HUES48 (cell line): ENCODE data around the gene HCK.
"Not testable (repeated sequence)": the region's sequence is repeated elsewhere in the genome, so short reads cannot be mapped to it uniquely, and the experiment has no call there.

ENCODE experiments used
- H3K27ac ChIP-seq: one replicate; pipeline ENCODE4 v1.7.0; 2013; ENCODE audit warnings: low read depth, low read length, inconsistent platforms
- H3K27me3 ChIP-seq: 2 replicates; pipeline ENCODE4 v1.6.1; 2013; ENCODE audit warnings: mild to moderate bottlenecking, low read length; ENCODE audit not compliant: control insufficient read depth, insufficient read depth
- H3K36me3 ChIP-seq: 2 replicates; pipeline ENCODE4 v1.6.1; 2013; ENCODE audit warnings: low read length; ENCODE audit not compliant: control insufficient read depth, insufficient read depth
- H3K4me1 ChIP-seq: 2 replicates; pipeline ENCODE4 v1.6.1; 2013; ENCODE audit warnings: mild to moderate bottlenecking, low read length; ENCODE audit not compliant: control insufficient read depth, insufficient read depth
- H3K4me3 ChIP-seq: 2 replicates; pipeline ENCODE4 v1.5.1; 2013; ENCODE audit warnings: mild to moderate bottlenecking, low read depth, low read length
- H3K9ac ChIP-seq: 2 replicates; pipeline ENCODE4 v1.6.1; 2013; ENCODE audit warnings: mild to moderate bottlenecking, low read depth, low read length, moderate library complexity
- H3K9me3 ChIP-seq: 2 replicates; pipeline ENCODE4 v1.6.1; 2013; ENCODE audit warnings: low read length; ENCODE audit not compliant: control insufficient read depth, insufficient read depth

The HCK gene

DNA sequence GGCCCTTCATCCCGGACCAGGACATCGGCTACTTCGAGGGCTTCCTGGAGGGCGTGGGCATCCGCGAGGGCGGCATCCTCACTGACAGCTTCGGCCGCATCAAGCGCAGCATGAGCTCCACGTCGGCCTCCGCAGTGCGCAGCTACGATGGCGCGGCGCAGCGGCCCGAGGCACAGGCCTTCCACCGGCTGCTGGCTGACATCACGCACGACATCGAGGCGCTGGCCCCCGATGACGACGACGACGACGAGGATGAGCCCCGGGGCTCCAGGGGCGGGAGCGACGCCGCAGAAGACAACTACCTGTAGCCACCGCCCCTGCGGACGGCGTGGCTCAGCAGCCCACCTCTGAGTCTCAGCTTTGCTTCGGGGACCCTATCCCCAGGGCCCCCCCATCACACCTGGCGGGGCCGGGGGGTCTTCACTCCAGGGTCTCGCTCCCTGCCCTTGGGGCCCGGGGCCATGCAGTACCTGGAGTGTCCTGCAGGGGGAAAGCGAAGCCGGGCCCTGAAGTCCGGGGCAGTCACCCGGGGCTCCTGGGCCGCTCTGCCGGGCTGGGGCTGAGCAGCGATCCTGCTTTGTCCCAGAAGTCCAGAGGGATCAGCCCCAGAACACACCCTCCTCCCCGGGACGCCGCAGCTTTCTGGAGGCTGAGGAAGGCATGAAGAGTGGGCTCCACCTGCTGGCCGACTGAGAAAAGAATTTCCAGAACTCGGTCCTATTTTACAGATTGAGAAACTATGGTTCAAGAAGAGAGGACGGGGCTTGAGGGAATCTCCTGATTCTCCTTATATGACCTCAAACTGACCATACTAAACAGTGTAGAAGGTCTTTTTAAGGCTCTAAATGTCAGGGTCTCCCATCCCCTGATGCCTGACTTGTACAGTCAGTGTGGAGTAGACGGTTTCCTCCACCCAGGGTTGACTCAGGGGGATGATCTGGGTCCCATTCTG is 20.8 kb upstream of the HCK start:
- peaks cover 3% of the 10 kb centered on the region; the same call in 1 of the 2 replicates for H3K27me3 ChIP-seq
- H3K27ac ChIP-seq = no peak overlapping the region
- peaks cover 2% of the 10 kb centered on the region; the same call in 1 of the 2 replicates for H3K4me1 ChIP-seq
- H3K36me3 ChIP-seq = peaks cover 3% of the 10 kb centered on the region; the same call in 1 of the 2 replicates
- no peaks in the 10 kb centered on the region for H3K9me3 ChIP-seq
- H3K4me3 ChIP-seq = 0 out of 2 replicates have a peak overlapping the region, but pooled peaks have one; percentile 2
- H3K9ac ChIP-seq = no peak overlapping the region

DNA sequence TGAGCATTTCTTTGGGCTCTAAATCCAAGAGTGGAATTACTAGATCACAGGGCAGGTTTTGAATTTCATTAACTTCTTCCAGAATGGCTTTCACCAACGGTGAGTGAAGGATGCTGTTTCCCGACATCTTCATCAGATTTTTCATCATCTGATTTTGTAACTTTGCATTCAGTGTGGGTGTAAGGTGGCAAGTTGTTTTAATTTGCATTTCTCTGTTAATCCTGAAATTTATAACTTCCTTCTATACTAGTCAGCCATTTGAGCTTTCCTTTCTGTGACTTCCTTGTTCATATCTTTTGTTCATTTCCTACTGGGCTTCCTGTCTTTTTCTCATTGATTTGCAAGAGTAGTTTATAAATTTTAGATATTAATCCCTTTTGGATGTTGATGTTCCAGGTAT is 18.7 kb upstream of the HCK start:
- Histone ChIP-seq H3K4me3 (no peak overlapping the region), H3K4me1 (peaks cover 2% of the 10 kb centered on the region; the same call in 1 of the 2 replicates), H3K9me3 (no peaks in the 10 kb centered on the region), H3K9ac (no peak overlapping the region), H3K36me3 (peaks cover 3% of the 10 kb centered on the region; the same call in 1 of the 2 replicates), H3K27me3 (peaks cover 3% of the 10 kb centered on the region; the same call in 1 of the 2 replicates), H3K27ac (no peak overlapping the region)

DNA sequence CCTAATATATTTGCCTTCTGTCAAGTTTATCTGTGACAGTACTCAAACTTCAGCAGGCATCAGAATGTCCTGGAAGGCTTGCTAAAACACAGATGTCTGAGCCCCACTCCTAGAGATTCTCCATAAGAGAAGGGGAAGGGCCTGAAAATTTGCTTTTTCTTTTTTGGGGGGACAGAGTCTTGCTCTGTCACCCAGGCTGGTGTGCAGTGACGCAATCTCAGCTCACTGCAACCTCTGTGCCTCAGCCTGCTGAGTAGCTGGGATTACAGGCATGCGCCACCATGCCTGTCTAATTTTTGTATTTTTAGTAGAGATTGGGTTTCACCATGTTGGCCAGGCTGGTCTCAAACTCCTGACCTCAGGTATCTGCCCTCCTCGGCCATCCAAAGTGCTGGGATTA is 18.3 kb upstream of the HCK start:
- H3K27ac ChIP-seq, H3K36me3 ChIP-seq, H3K27me3 ChIP-seq, H3K9ac ChIP-seq, H3K4me3 ChIP-seq, H3K4me1 ChIP-seq, H3K9me3 ChIP-seq: not testable (repeated sequence)

DNA sequence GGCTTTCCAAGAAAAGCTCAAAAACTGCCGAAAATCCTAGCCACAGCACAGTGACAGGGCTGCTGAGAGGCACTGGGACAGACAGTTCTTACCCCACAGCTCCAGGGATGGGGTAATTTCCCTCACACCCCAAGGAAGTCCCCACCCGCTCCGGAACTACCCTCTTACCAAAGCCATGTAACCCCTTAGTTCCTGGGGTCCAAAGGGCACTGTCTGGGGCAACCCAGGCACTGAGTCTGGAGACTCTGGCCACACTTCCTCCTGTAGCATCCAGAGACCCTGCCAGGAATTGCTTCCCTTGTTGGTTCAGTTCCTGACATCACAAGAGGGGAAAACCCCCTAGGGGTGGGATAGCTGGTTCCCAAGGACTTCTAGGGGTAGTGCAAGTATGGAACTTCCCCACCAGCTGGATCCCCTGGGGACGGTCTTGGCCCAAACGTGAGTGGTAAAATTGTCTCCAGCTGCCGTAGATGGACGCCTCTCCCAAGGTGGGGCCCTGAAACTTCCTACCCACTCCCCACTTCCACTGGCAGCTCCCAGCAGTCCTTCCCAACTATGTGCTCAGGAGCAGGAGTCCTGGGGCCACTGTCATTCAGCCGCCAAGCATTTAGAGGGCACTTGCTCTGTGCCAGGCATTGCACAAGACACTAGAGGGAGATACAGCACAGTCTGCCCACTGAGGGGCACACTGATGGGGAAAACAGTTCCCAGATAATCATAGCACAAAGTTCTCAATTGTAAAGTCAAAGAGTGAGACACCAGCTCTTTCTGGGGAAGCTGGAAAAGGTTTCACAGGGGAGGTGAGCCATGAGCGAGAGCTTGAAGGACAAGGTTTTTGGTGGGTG is 17.2 kb upstream of the HCK start:
- Histone ChIP-seq H3K27ac (no peak overlapping the region), H3K9ac (no peak overlapping the region), H3K27me3 (peaks cover 3% of the 10 kb centered on the region; the same call in 1 of the 2 replicates), H3K9me3 (no peaks in the 10 kb centered on the region), H3K4me3 (no peak overlapping the region), H3K4me1 (peaks cover 3% of the 10 kb centered on the region; the same call in 1 of the 2 replicates), H3K36me3 (no peaks in the 10 kb centered on the region)

DNA sequence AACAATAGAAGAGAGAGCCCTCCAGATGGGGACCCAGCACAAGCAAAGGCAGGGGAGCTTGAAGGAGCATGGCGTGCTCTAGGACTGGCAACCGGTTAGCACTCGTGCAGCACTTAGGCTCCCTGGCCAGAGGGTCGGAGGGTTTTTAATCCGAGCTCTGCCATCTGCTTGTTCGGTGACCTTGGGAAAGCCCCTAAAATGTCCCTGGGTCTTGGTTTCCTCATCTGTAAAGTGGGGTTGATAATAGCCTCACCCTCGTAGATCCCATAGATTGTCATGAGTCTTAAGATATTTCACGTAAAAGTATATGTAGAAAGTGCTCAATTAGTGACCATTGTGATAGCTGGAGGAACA is 16.6 kb upstream of the HCK start:
- no peaks in the 10 kb centered on the region for H3K36me3 ChIP-seq
- no peak overlapping the region for H3K9ac ChIP-seq
- no peak overlapping the region for H3K4me3 ChIP-seq
- H3K9me3 ChIP-seq = no peaks in the 10 kb centered on the region
- H3K27me3 ChIP-seq = peaks cover 3% of the 10 kb centered on the region; the same call in 1 of the 2 replicates
- H3K27ac ChIP-seq = no peak overlapping the region
- H3K4me1 ChIP-seq = peaks cover 8% of the 10 kb centered on the region; the same call in 1 of the 2 replicates

DNA sequence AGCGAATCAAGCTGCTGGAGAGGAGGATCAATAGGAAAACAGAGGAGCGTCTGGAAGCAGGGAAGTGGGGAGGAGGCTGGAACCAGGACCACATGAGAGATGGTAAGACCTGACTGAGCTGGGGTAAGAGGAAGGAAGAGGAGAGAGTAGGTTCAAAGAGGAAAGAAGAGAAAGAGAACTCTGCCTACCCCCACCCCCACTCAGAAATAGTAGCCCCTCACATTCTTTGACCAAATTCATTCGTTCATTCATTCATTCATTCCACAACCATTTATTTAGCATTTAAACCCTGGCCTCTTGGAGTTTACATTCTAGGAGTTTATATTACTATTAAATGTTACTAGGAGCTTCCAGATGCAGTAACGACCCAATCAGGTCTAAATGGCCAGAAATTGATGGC is 15.8 kb upstream of the HCK start:
- H3K36me3 ChIP-seq = no peaks in the 10 kb centered on the region
- no peak overlapping the region for H3K27ac ChIP-seq
- H3K9me3 ChIP-seq = no peaks in the 10 kb centered on the region
- 0 out of 2 replicates have a peak, but pooled peaks cover 10% of the 10 kb centered on the region for H3K4me1 ChIP-seq
- no peak overlapping the region for H3K9ac ChIP-seq
- H3K27me3 ChIP-seq = no peaks in the 10 kb centered on the region; the same call in 1 of the 2 replicates
- no peak overlapping the region for H3K4me3 ChIP-seq

DNA sequence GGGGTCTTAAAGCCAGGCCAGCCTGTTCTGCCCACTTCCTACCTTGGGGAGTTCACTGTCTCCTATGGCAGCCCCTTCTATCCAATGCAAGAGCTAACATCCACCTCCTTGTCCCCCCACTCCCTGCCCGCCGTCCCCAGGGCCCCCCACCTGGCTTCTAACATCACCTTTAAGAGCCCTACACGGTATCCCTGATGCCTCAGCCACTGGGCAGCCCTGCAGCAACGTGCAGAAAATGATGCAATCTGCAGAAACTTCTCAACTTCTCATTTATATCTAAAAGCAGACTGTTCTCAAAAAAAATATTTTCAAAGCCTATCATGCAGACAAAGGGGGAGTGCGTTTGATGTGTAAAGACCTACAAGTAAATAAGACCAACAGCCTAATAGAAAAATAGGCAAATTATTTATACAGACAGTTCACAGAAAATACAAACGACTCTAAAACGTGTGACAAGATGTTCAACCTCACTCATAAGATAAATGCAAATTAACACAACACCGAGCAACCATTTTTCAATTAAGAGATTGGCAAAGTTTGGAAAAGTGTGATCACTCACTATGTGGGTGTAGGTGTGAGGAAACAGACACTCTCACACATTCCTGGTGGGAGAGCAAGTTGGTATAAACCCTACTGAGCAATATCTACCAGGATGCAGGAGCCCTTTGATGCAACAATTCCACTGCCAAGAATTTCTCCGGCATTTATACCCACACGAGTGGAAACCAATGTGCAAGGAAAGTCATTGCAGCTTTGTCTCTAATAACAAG is 15.1 kb upstream of the HCK start:
- H3K27ac ChIP-seq = no peak overlapping the region
- H3K36me3 ChIP-seq = no peaks in the 10 kb centered on the region
- H3K4me1 ChIP-seq = 0 out of 2 replicates have a peak, but pooled peaks cover 10% of the 10 kb centered on the region
- no peaks in the 10 kb centered on the region; the same call in 1 of the 2 replicates for H3K27me3 ChIP-seq
- H3K9me3 ChIP-seq = no peaks in the 10 kb centered on the region
- H3K4me3 ChIP-seq = no peak overlapping the region
- H3K9ac ChIP-seq = no peak overlapping the region

DNA sequence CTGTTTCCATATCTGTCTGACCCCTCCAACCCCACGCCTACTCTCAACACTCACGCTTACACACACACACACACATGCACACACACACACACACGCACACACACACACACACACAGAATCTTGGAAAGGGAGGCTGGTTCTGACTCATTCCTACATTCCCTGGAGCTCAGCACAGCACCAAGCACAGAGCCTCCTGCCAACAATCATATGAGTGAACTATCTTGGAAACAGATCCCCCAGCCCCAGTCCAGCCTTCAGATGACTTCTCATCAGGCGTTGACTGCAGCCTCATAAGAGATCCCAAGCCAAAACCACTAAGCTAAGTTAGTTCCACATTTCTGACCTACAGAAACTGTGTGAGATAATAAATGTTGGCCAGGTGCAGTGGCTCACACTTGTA is 14.1 kb upstream of the HCK start:
- Histone ChIP-seq H3K9me3 (no peaks in the 10 kb centered on the region), H3K9ac (no peak overlapping the region), H3K27me3 (no peaks in the 10 kb centered on the region; the same call in 1 of the 2 replicates), H3K27ac (no peak overlapping the region), H3K36me3 (no peaks in the 10 kb centered on the region), H3K4me3 (no peak overlapping the region), H3K4me1 (0 out of 2 replicates have a peak, but pooled peaks cover 10% of the 10 kb centered on the region)

DNA sequence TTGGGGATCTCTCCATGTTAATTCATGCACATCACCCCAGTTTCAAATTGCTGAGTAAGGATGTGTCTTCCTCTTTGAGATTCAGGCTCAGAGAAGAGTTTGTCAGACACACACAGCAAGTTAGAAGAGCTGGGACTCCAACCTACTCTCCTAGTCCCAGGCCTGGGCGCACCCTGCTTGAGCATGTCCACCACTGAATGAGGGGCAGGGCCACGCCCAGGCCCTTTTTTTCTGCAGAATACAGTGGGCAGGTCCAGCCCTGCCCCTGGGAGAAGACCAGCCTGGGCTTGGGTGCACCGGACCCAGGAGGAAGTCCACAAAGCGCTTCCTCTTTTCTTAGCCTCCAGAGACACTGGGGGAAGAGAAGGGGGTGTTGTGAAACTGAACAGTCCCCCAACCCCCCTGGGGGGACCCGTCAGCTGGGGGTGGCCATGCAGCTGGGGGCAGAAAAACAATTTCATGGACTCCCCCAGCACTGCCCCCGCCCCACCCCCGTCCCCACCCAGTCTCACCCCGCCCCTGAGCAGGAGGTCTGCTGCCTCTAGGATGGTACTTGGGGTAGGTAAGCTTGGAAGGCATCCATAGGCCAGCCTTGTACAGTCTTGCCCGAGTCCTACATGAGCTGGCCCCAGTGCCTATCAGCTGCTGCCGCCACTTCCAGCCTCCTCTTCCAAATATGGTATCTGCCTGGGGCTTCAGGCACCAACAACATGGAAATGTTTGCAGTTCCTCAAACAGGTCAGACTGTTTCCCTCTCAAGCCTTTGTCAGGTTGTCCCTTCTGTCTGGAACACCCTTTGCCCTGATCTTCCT is 11.7 kb upstream of the HCK start:
- Histone ChIP-seq H3K9me3 (no peaks in the 10 kb centered on the region), H3K9ac (no peak overlapping the region), H3K27me3 (no peaks in the 10 kb centered on the region), H3K36me3 (no peaks in the 10 kb centered on the region), H3K4me1 (0 out of 2 replicates have a peak, but pooled peaks cover 10% of the 10 kb centered on the region), H3K27ac (no peak overlapping the region), H3K4me3 (no peak overlapping the region)

DNA sequence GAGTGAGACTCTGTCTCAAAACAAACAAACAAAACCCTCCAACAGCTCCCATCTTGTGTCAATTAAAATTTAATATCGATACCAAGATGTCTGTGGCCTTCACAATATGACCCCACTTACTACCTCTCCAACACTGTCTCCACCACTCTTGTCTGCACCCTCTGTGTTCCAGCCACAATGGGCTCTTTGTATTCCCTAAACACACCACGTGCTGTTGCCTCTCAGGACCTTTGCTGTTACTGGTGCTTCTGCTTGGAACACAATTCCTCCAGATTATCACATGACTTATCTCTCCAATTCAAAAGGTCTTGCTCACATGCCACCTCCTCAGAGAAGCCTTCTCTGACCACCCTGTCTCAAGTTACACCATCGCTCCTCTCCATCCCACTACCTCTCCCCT is 6.0 kb upstream of the HCK start:
- H3K27ac ChIP-seq = no peak overlapping the region
- H3K36me3 ChIP-seq = no peaks in the 10 kb centered on the region
- H3K27me3 ChIP-seq = peaks cover 16% of the 10 kb centered on the region
- no peak overlapping the region for H3K4me3 ChIP-seq
- H3K4me1 ChIP-seq = no peaks in the 10 kb centered on the region
- H3K9ac ChIP-seq = no peak overlapping the region
- H3K9me3 ChIP-seq = no peaks in the 10 kb centered on the region
